Panc1 (cell line): Measurements from ENCODE around the gene ORM1. TPM values are rescaled to one million over a fixed set of nuclear protein-coding genes. Genes with fewer than 3 reads are reported as not detected.

Experiments
- ATAC-seq: fragments of 200-7000 bp; cut with Tn5 transposase; 2 replicates; pipeline ENCODE4 v1.9.1; 2020; ENCODE audit warnings: mild to moderate bottlenecking, moderate library complexity
- BruUV-seq: library from RNA; stranded (reverse); fragments of 400-500 nt; replicated peaks from 2 replicates; lab custom pipeline; 2021; lab: Mats Ljungman, UMichigan
- CTCF ChIA-PET: fragments of 300-600 bp; sonication (Branson Sonifier 250); formaldehyde crosslinking; loops from one replicate; lab custom pipeline; 2022; ENCODE audit warnings: antibody characterized with exemption; lab: Charles Lee
- POLR2A ChIA-PET: fragments of 300-600 bp; sonication (Branson Sonifier 250); formaldehyde crosslinking; loops from one replicate; lab custom pipeline; 2022; ENCODE audit warnings: antibody characterized with exemption; lab: Charles Lee
- DNase-seq: peaks from one replicate; pipeline ENCODE4 v3.0.0-alpha.2; 2010; ENCODE audit warnings: low read depth, low spot score
- H3K27ac ChIP-seq: 2 replicates; pipeline ENCODE4 v1.5.1; 2011; ENCODE audit warnings: mild to moderate bottlenecking, low read length, inconsistent platforms
- H3K27me3 ChIP-seq: fragments of 200-500 bp; sonication (Bioruptor generic); 2 replicates; pipeline ENCODE4 v1.6.0; 2014; ENCODE audit warnings: low read length, inconsistent platforms; ENCODE audit not compliant: control insufficient read depth, insufficient read depth
- H3K36me3 ChIP-seq: fragments of 200-500 bp; sonication (Bioruptor generic); 2 replicates; pipeline ENCODE4 v1.5.1; 2014; ENCODE audit warnings: inconsistent platforms, mild to moderate bottlenecking, low read length, moderate library complexity; ENCODE audit not compliant: control insufficient read depth, insufficient read depth
- H3K4me1 ChIP-seq: 2 replicates; pipeline ENCODE4 v1.5.1; 2011; ENCODE audit warnings: inconsistent platforms, mild to moderate bottlenecking, low read length, moderate library complexity; ENCODE audit not compliant: control insufficient read depth, insufficient read depth
- H3K4me3 ChIP-seq, 2 experiments: 2 replicates each; pipeline ENCODE4 v1.5.1; 2011 to 2012; ENCODE audit warnings: low read depth in 2 of 2, low read length in 2 of 2, mild to moderate bottlenecking in 2 of 2, inconsistent platforms in 1 of 2, moderate library complexity in 1 of 2
- H3K9me3 ChIP-seq: fragments of 200-500 bp; sonication (Bioruptor generic); 2 replicates; pipeline ENCODE4 v1.5.1; 2014; ENCODE audit warnings: low read depth, mild to moderate bottlenecking, inconsistent platforms, low read length, moderate library complexity; ENCODE audit not compliant: control insufficient read depth, insufficient read depth
- CTCF ChIP-seq: fragments of 450-650 bp; IDR thresholded peaks from 2 replicates; pipeline ENCODE4 v1.5.1; 2017; ENCODE audit warnings: mild to moderate bottlenecking
- POLR2AphosphoS5 ChIP-seq: IDR thresholded peaks from 2 replicates; pipeline ENCODE4 v1.6.1; 2012; ENCODE audit warnings: mild to moderate bottlenecking, low read depth, low read length, moderate library complexity
- REST ChIP-seq, 2 experiments: IDR thresholded peaks; 2 replicates each; pipeline ENCODE4 v1.6.1; 2011 to 2012; ENCODE audit warnings: low read depth in 2 of 2, control low read depth in 1 of 2, low read length in 1 of 2, mild to moderate bottlenecking in 1 of 2, moderate library complexity in 1 of 2; ENCODE audit not compliant: insufficient read depth in 1 of 2
- SIN3A ChIP-seq: IDR thresholded peaks from 2 replicates; pipeline ENCODE4 v1.6.1; 2012; ENCODE audit warnings: low read depth, mild to moderate bottlenecking, low read length, moderate library complexity, borderline replicate concordance; ENCODE audit not compliant: insufficient read depth
- TCF7L2 ChIP-seq: IDR thresholded peaks from 2 replicates; pipeline ENCODE4 v1.6.1; 2011; ENCODE audit warnings: mild to moderate bottlenecking, low read depth, low read length, inconsistent platforms
- in situ Hi-C: cut with HindIII; loops from 2 replicates; pipeline ENCODE4 v1.10.0; 2016; ENCODE audit warnings: low sequenced_read_pairs, low pct_unique_long_range_greater_than_20kb
- intact Hi-C: fragments of 100-400 bp; cut with micrococcal nuclease; formaldehyde crosslinking; loops from one replicate; pipeline ENCODE4 v1.10.0; 2022; ENCODE audit not compliant: unreplicated experiment
- total RNA-seq: library from RNA; stranded (reverse); gene quantifications from one replicate; pipeline ENCODE4 v1.2.1, GENCODE V29; 2021; ENCODE audit not compliant: unreplicated experiment

Gene ORM1
- total RNA-seq, 1 experiment from 2014 or later = 3.5 TPM

GRCh38 chr9:114370251-114370967 lies 47.5 kb downstream of the ORM1 start:
- no TSS peak for BruUV-seq
- Histone ChIP-seq H3K9me3 (no peaks in the 10 kb centered on the region), H3K4me3 (no peak overlapping the region), H3K27ac (no peak overlapping the region), H3K36me3 (no peaks in the 10 kb centered on the region), H3K4me1 (peaks cover 3% of the 10 kb centered on the region), H3K27me3 (no peaks in the 10 kb centered on the region)
- intact Hi-C loops = no loop called here
- no peak for DNase-seq
- no peak for TF ChIP-seq REST (IDR thresholded peaks at IDR 0.05; ENCODE audit: insufficient read depth in 1 of 2, low read depth in 2 of 2, low read length in 1 of 2)
- in situ Hi-C loops = no loop called here
- ChIA-PET POLR2A (no interaction called here), CTCF (no interaction called here)
- ATAC-seq = no peak

- intact Hi-C loops = no loop called here
- H3K27me3 ChIP-seq = no peaks in the 10 kb centered on the region
- H3K36me3 ChIP-seq = no peaks in the 10 kb centered on the region
- H3K27ac ChIP-seq = no peak overlapping the region
- no TSS peak for BruUV-seq
- H3K9me3 ChIP-seq = no peaks in the 10 kb centered on the region
- CTCF ChIA-PET = no interaction called here
- in situ Hi-C loops = no loop called here
- H3K4me1 ChIP-seq = peaks cover 3% of the 10 kb centered on the region
- ATAC-seq (no peak), DNase-seq (no peak)
- TF ChIP-seq CTCF = no peak
- no peak for TF ChIP-seq SIN3A
- no peak for TF ChIP-seq POLR2AphosphoS5
- TF ChIP-seq TCF7L2 = no peak
- no peak for TF ChIP-seq REST (IDR thresholded peaks at IDR 0.05; ENCODE audit: insufficient read depth in 1 of 2, low read depth in 2 of 2, low read length in 1 of 2)
- POLR2A ChIA-PET = no interaction called here
- H3K4me3 ChIP-seq = no peak overlapping the region
These were observed 48.0 kb downstream of the ORM1 start for GRCh38 chr9:114370968-114371320.
